ENCODE data around the gene SHLD3. TPM values are rescaled to one million over a fixed set of nuclear protein-coding genes. Genes with fewer than 3 reads are reported as not detected.

The SHLD3 gene
- polyA plus RNA-seq, 1 of the 3 experiments (the other 2 are of a cell fraction): 2.4 TPM

GRCh38 chr5:65651144-65651543 is 26.3 kb downstream of the SHLD3 start:
- CTCF ChIA-PET: interaction anchor here (1.1 to 1.6 kb wide), 3 partner anchors 12 to 36 kb away, joined by 3 to 8 read pairs (median 3); no protein-coding TSS in a partner anchor
- Histone ChIP-seq H3K4me1 (ENCODE audit: control insufficient read depth in 1 of 2, insufficient read depth in 2 of 2, low read depth in 1 of 2, low read length in 1 of 2) (no peaks in the 10 kb centered on the region), H2AFZ (ENCODE audit: low read depth) (no peak overlapping the region), H3F3A (replicated peaks; ENCODE audit: insufficient read depth) (peaks cover 8% of the 10 kb centered on the region), H3K9me2 (no peaks in the 10 kb centered on the region), H4K20me1 (ENCODE audit: insufficient read depth) (no peaks in the 10 kb centered on the region), H3K4me3 (ENCODE audit: low read depth in 2 of 2, low read length in 1 of 2) (no peak overlapping the region), H3K9me3 (0 out of 2 replicates have a peak, but pooled peaks cover 3% of the 10 kb centered on the region), H3K9ac (no peak overlapping the region), H3K4me2 (no peak overlapping the region), H3K36me3 (replicated peaks in 1 of 2; ENCODE audit: control insufficient read depth in 1 of 2, insufficient read depth in 2 of 2, low read length in 1 of 2) (peaks cover 30 to 49% of the 10 kb centered on the region in 2 experiments), H3K27ac (ENCODE audit: low read depth in 2 of 2, low read length in 1 of 2) (no peak overlapping the region), H3K27me3 (ENCODE audit: insufficient read depth) (no peaks in the 10 kb centered on the region), H3K79me2 (ENCODE audit: insufficient read depth) (no peaks in the 10 kb centered on the region)
- POLR2A ChIA-PET: interaction anchor here (0.6 kb wide), 1 partner anchor 15 kb away, joined by 3 read pairs; no protein-coding TSS in a partner anchor
- no peak for DNase-seq
- no peak for TF ChIP-seq REST (IDR thresholded peaks at IDR 0.05; ENCODE audit: low read depth, low read length)
- no peak for TF ChIP-seq MEF2A (IDR thresholded peaks at IDR 0.05; ENCODE audit: borderline replicate concordance, low read depth)
- no peak for TF ChIP-seq SMC3 (IDR thresholded peaks at IDR 0.05; ENCODE audit: low read depth, low read length)
- 85% methylated on average over 5 of the region's 5 CpGs for WGBS (ENCODE audit: low lambda C conversion rate)

DNA sequence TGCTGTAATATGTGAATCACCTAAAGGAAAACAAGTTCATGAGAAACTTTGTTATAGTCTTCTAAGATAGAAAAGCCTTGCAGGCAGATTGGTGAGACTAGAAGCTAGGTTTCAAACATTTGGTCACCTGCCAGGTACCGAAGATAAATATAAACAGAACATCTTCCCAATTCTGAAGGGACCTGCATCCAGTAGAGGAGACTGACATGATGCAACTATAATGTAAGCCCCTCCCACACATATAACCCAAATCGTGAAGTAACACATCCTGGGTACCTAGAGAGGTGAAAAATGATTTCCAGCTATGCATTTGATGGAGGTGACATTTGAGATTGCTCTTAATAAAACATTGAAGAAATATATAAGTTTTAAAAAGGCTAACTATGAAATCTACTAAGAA is 29.9 kb downstream of the SHLD3 start:
- TF ChIP-seq, protein P1, sequence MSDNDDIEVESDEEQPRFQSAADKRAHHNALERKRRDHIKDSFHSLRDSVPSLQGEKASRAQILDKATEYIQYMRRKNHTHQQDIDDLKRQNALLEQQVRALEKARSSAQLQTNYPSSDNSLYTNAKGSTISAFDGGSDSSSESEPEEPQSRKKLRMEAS (IDR thresholded peaks at IDR 0.05; ENCODE audit: low read depth): no peak
- TF ChIP-seq NRF1 (IDR thresholded peaks at IDR 0.05; ENCODE audit: low read depth, low read length) (no peak), EZH2phosphoT487 (IDR thresholded peaks at IDR 0.05; ENCODE audit: borderline replicate concordance, low read depth) (no peak), SIN3A (IDR thresholded peaks at IDR 0.05; ENCODE audit: borderline replicate concordance, low read depth, low read length) (no peak), IRF3 (IDR thresholded peaks at IDR 0.05; ENCODE audit: low read depth, low read length) (no peak), FOXJ3 (CRISPR knock-in tag; IDR thresholded peaks at IDR 0.05) (no peak), RCOR1 (IDR thresholded peaks at IDR 0.05; ENCODE audit: low read length) (no peak), JUND (IDR thresholded peaks at IDR 0.05) (no peak), TCF12 (IDR thresholded peaks at IDR 0.05) (no peak), EP300 (IDR thresholded peaks at IDR 0.05; ENCODE audit: borderline replicate concordance in 1 of 2, low read depth in 1 of 2, low read length in 1 of 2) (no peak), POLR2AphosphoS5 (IDR thresholded peaks at IDR 0.05; ENCODE audit: low read depth, low read length) (no peak)
- TF ChIP-seq, protein P2, sequence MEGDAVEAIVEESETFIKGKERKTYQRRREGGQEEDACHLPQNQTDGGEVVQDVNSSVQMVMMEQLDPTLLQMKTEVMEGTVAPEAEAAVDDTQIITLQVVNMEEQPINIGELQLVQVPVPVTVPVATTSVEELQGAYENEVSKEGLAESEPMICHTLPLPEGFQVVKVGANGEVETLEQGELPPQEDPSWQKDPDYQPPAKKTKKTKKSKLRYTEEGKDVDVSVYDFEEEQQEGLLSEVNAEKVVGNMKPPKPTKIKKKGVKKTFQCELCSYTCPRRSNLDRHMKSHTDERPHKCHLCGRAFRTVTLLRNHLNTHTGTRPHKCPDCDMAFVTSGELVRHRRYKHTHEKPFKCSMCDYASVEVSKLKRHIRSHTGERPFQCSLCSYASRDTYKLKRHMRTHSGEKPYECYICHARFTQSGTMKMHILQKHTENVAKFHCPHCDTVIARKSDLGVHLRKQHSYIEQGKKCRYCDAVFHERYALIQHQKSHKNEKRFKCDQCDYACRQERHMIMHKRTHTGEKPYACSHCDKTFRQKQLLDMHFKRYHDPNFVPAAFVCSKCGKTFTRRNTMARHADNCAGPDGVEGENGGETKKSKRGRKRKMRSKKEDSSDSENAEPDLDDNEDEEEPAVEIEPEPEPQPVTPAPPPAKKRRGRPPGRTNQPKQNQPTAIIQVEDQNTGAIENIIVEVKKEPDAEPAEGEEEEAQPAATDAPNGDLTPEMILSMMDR (IDR thresholded peaks at IDR 0.05): no peak
- TF ChIP-seq, protein P3, sequence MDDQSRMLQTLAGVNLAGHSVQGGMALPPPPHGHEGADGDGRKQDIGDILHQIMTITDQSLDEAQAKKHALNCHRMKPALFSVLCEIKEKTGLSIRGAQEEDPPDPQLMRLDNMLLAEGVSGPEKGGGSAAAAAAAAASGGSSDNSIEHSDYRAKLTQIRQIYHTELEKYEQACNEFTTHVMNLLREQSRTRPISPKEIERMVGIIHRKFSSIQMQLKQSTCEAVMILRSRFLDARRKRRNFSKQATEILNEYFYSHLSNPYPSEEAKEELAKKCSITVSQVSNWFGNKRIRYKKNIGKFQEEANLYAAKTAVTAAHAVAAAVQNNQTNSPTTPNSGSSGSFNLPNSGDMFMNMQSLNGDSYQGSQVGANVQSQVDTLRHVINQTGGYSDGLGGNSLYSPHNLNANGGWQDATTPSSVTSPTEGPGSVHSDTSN (IDR thresholded peaks at IDR 0.05): no peak
- Histone ChIP-seq H3K79me2 (ENCODE audit: insufficient read depth) (no peaks in the 10 kb centered on the region), H3F3A (replicated peaks; ENCODE audit: insufficient read depth) (peaks cover 8% of the 10 kb centered on the region), H3K27ac (ENCODE audit: low read depth in 2 of 2, low read length in 1 of 2) (no peak overlapping the region), H3K9ac (no peak overlapping the region), H4K20me1 (ENCODE audit: insufficient read depth) (no peaks in the 10 kb centered on the region), H3K9me2 (no peaks in the 10 kb centered on the region), H3K9me3 (0 out of 2 replicates have a peak, but pooled peaks cover 3% of the 10 kb centered on the region), H3K4me3 (ENCODE audit: low read depth in 2 of 2, low read length in 1 of 2) (no peak overlapping the region), H3K4me2 (no peak overlapping the region), H2AFZ (ENCODE audit: low read depth) (no peak overlapping the region), H3K36me3 (replicated peaks in 1 of 2; ENCODE audit: control insufficient read depth in 1 of 2, insufficient read depth in 2 of 2, low read length in 1 of 2) (peaks cover 30 to 65% of the 10 kb centered on the region in 2 experiments), H3K4me1 (ENCODE audit: control insufficient read depth in 1 of 2, insufficient read depth in 2 of 2, low read depth in 1 of 2, low read length in 1 of 2) (no peaks in the 10 kb centered on the region), H3K27me3 (ENCODE audit: insufficient read depth) (no peaks in the 10 kb centered on the region)
- DNase-seq: no peak
- WGBS (ENCODE audit: low lambda C conversion rate): 69% methylated on average over 2 of the region's 2 CpGs
- POLR2A ChIA-PET: no interaction called here
- CTCF ChIA-PET: no interaction called here

All from SK-N-SH (cell line).